Muscle of leg (tissue), 11 donors: ENCODE measurements around the gene PRRT2. TPM values are rescaled to one million over a fixed set of nuclear protein-coding genes. Genes with fewer than 3 reads are reported as not detected.

Experiments used
- DNase-seq: peaks from one replicate; pipeline ENCODE4 v3.0.0; 2013
- H3K27ac ChIP-seq: one replicate; pipeline ENCODE4 v1.5.1; 2013; ENCODE audit warnings: mild to moderate bottlenecking, low read length, control low read depth
- H3K27me3 ChIP-seq: one replicate; pipeline ENCODE4 v1.6.1; 2013; ENCODE audit warnings: low read length; ENCODE audit not compliant: control insufficient read depth, insufficient read depth
- H3K36me3 ChIP-seq: one replicate; pipeline ENCODE4 v1.6.1; 2013; ENCODE audit warnings: low read length; ENCODE audit not compliant: control insufficient read depth, insufficient read depth
- H3K4me1 ChIP-seq: one replicate; pipeline ENCODE4 v1.6.1; 2013; ENCODE audit warnings: low read length; ENCODE audit not compliant: control insufficient read depth, insufficient read depth
- H3K4me3 ChIP-seq: one replicate; pipeline ENCODE4 v1.5.1; 2013; ENCODE audit warnings: low read length, control low read depth
- H3K9me3 ChIP-seq: replicated peaks from 2 replicates; pipeline ENCODE4 v1.6.1; 2013; ENCODE audit warnings: low read depth, low read length; ENCODE audit not compliant: control insufficient read depth
- WGBS: methylation state at CpG from one replicate; pipeline ENCODE4 v1.1.5; 2013; ENCODE audit warnings: missing lambda C conversion rate; ENCODE audit not compliant: insufficient coverage; 5-methylcytosine and 5-hydroxymethylcytosine counted together
- polyA plus RNA-seq, 8 donors: library from polyadenylated mRNA; unstranded; fragments of 120-200 nt; gene quantifications; one replicate each; pipeline versions ENCODE4 v1.2.1 to v1.2.3, GENCODE V29; 2013; ENCODE audit warnings: inconsistent platforms in 1 of 8, low replicate concordance in 1 of 8; ENCODE audit not compliant: insufficient read length in 8 of 8, insufficient read depth in 1 of 8
- total RNA-seq: library from RNA; stranded (reverse); fragments of 120-200 nt; gene quantifications from one replicate; pipeline ENCODE4 v1.2.4, GENCODE V29; 2013

Gene PRRT2
- total and polyA plus RNA-seq, 9 donors: 8.3 to 28.5 (median 17.7) TPM

GRCh38 chr16:29819506-29819905 is 7.5 kb downstream of the PRRT2 start:
- H3K4me3 ChIP-seq: no peak overlapping the region
- no peak for DNase-seq
- H3K27ac ChIP-seq: no peak overlapping the region
- H3K4me1 ChIP-seq: peaks cover 60% of the 10 kb centered on the region
- WGBS: 70% methylated on average over 9 of the region's 15 CpGs
- no peaks in the 10 kb centered on the region for H3K9me3 ChIP-seq
- peaks cover 29% of the 10 kb centered on the region for H3K36me3 ChIP-seq
- no peaks in the 10 kb centered on the region for H3K27me3 ChIP-seq

GRCh38 chr16:29820271-29820701 is 8.3 kb downstream of the PRRT2 start, which contains the start of gene MVP:
Gene MVP (plus strand): TSS chr16:29820462. CDS start chr16:29830550, 10,088 bp downstream.
- Histone ChIP-seq H3K36me3 (peaks cover 29% of the 10 kb centered on the region), H3K27me3 (no peaks in the 10 kb centered on the region), H3K4me3 (peak within 1 kb of the TSS; percentile 57), H3K4me1 (peaks cover 58% of the 10 kb centered on the region), H3K9me3 (no peaks in the 10 kb centered on the region), H3K27ac (peak within 1 kb of the TSS; percentile 92)
- DNase-seq: peak; percentile 88
- WGBS: 0% methylated on average over 2 of the region's 4 CpGs

- H3K36me3 ChIP-seq: peaks cover 29% of the 10 kb centered on the region
- H3K27ac ChIP-seq: peak overlapping the region; percentile 92
- no peaks in the 10 kb centered on the region for H3K27me3 ChIP-seq
- WGBS: 42% methylated on average over 9 of the region's 11 CpGs
- H3K4me1 ChIP-seq: peaks cover 63% of the 10 kb centered on the region
- H3K4me3 ChIP-seq: peak overlapping the region; percentile 57
- peak; percentile 40 for DNase-seq
- no peaks in the 10 kb centered on the region for H3K9me3 ChIP-seq
Observed at GRCh38 chr16:29820730-29821642, 9.0 kb downstream of the PRRT2 start.

- WGBS: 17% methylated on average over 4 of the region's 7 CpGs
- H3K27ac ChIP-seq: peak overlapping the region; percentile 92
- peaks cover 29% of the 10 kb centered on the region for H3K36me3 ChIP-seq
- H3K9me3 ChIP-seq: no peaks in the 10 kb centered on the region
- H3K4me1 ChIP-seq: peaks cover 62% of the 10 kb centered on the region
- H3K4me3 ChIP-seq: no peak overlapping the region
- no peaks in the 10 kb centered on the region for H3K27me3 ChIP-seq
- peak; percentile 52 for DNase-seq
Observed at GRCh38 chr16:29821643-29822115, 9.7 kb downstream of the PRRT2 start.

GRCh38 chr16:29824589-29825144 is 12.7 kb downstream of the PRRT2 start:
- Histone ChIP-seq H3K4me1 (peaks cover 51% of the 10 kb centered on the region), H3K4me3 (no peak overlapping the region), H3K27me3 (no peaks in the 10 kb centered on the region), H3K27ac (peak overlapping the region; percentile 40), H3K36me3 (peaks cover 7% of the 10 kb centered on the region), H3K9me3 (no peaks in the 10 kb centered on the region)
- WGBS: no CpG with 5 or more reads among the region's 7 CpGs
- peak; percentile 63 for DNase-seq

GRCh38 chr16:29825145-29826044 is 13.4 kb downstream of the PRRT2 start:
- Histone ChIP-seq H3K27me3 (no peaks in the 10 kb centered on the region), H3K4me3 (no peak overlapping the region), H3K9me3 (no peaks in the 10 kb centered on the region), H3K36me3 (peaks cover 5% of the 10 kb centered on the region), H3K4me1 (peaks cover 45% of the 10 kb centered on the region), H3K27ac (peak overlapping the region; percentile 40)
- peak; percentile 80 for DNase-seq
- WGBS: 37% methylated on average over 9 of the region's 10 CpGs

- no peaks in the 10 kb centered on the region for H3K27me3 ChIP-seq
- WGBS: 74% methylated on average over 3 of the region's 8 CpGs
- H3K4me1 ChIP-seq: peaks cover 36% of the 10 kb centered on the region
- H3K4me3 ChIP-seq: no peak overlapping the region
- no peak for DNase-seq
- peaks cover 5% of the 10 kb centered on the region for H3K36me3 ChIP-seq
- no peaks in the 10 kb centered on the region for H3K9me3 ChIP-seq
- H3K27ac ChIP-seq: no peak overlapping the region
Observed at GRCh38 chr16:29826342-29826695, 14.3 kb downstream of the PRRT2 start.

- Histone ChIP-seq H3K27ac (no peak overlapping the region), H3K27me3 (no peaks in the 10 kb centered on the region), H3K9me3 (no peaks in the 10 kb centered on the region), H3K4me1 (peaks cover 6% of the 10 kb centered on the region), H3K4me3 (no peak overlapping the region), H3K36me3 (peaks cover 14% of the 10 kb centered on the region)
- WGBS: 86% methylated on average over 9 of the region's 11 CpGs
- DNase-seq: no peak
Observed at GRCh38 chr16:29830774-29831173, 18.8 kb downstream of the PRRT2 start.

- H3K4me3 ChIP-seq: no peak overlapping the region
- H3K36me3 ChIP-seq: peaks cover 15% of the 10 kb centered on the region
- H3K27me3 ChIP-seq: no peaks in the 10 kb centered on the region
- DNase-seq: no peak
- H3K27ac ChIP-seq: no peak overlapping the region
- 63% methylated on average over 1 of the region's 2 CpGs for WGBS
- H3K4me1 ChIP-seq: no peaks in the 10 kb centered on the region
- H3K9me3 ChIP-seq: no peaks in the 10 kb centered on the region
Observed at GRCh38 chr16:29831490-29831889, 19.5 kb downstream of the PRRT2 start.
